BLaER1 treated with 17β-estradiol and CSF1 and Interleukin-3, amounts not matched to agents 10 nM and 100 nM (cell line): ENCODE data around the gene TPSD1.
"Not testable (repeated sequence)": the region's sequence is repeated elsewhere in the genome, so short reads cannot be mapped to it uniquely, and the experiment has no call there.

ENCODE experiments used
- H3K27ac ChIP-seq, 11 experiments: shearing (Covaris generic); formaldehyde crosslinking; 2 replicates each; pipeline ENCODE4 v1.8.1; 2022
- H3K27me3 ChIP-seq, 11 experiments: shearing (Covaris generic); formaldehyde crosslinking; 2 replicates each; pipeline ENCODE4 v1.8.1; 2022
- H3K36me3 ChIP-seq, 11 experiments: shearing (Covaris generic); formaldehyde crosslinking; 2 replicates each; pipeline ENCODE4 v1.8.1; 2022
- H3K4me1 ChIP-seq, 10 experiments: shearing (Covaris generic); formaldehyde crosslinking; 2 replicates each; pipeline ENCODE4 v1.8.1; 2022
- H3K4me2 ChIP-seq, 11 experiments: shearing (Covaris generic); formaldehyde crosslinking; 2 replicates each; pipeline ENCODE4 v1.8.1; 2022
- H3K4me3 ChIP-seq, 10 experiments: shearing (Covaris generic); formaldehyde crosslinking; 2 replicates each; pipeline ENCODE4 v1.8.1; 2022
- H3K9ac ChIP-seq, 11 experiments: shearing (Covaris generic); formaldehyde crosslinking; 2 replicates each; pipeline ENCODE4 v1.8.1; 2022
- H3K9me3 ChIP-seq, 11 experiments: shearing (Covaris generic); formaldehyde crosslinking; replicated peaks in 1 of 11; 2 replicates each; pipeline ENCODE4 v1.8.1; 2022
- H4K20me1 ChIP-seq, 11 experiments: shearing (Covaris generic); formaldehyde crosslinking; 2 replicates each; pipeline ENCODE4 v1.8.1; 2022
- Cebpa-rat ChIP-seq, 11 experiments: shearing (Covaris generic); IDR thresholded peaks; 2 replicates each; pipeline ENCODE4 v1.8.1; 2022

Gene TPSD1

DNA sequence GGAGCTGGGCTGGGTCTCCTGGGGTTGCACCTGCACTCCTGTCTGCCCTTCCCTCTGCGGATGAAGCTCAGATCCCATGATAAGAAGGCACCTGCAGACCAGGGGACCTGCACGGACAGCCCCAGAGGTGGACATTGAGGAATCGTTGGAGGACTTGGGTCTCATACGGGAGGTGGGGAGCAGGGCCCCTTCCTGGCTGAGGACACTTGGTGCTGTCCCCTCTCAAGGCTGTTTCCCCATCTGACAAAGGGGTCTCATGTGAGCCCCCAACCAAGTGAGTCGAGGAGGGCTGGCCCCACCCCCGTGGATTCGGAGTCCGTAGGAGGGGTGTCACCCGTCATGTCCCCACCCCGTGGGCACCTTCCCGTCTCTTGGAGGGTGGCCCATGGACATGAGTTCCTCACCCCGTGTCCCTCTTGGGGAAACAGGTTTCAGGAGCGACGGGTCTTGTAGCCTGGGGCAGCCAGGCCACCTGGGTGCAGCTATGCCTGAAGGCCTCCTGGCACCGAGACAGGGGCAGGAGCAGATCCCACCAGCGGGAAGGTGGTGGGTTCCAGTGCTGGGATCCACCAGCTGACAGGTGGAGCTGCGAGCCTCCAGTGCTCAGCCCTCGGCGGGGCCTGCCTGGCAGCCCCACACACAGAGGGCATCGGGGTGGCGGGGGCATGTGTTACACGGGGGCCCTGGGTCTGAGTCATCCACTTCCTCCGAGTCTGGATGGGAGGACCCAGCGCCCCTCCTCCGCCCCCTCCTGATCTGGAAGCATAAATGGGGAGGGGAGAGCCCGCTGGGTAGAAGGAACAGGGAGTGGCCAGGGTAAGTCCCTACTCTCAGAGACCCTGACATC lies at the start of gene TPSD1:
Gene TPSD1, plus strand, starts transcription at position 794 of the 847 bp plus-strand sequence. CDS start 212 bp downstream, outside the sequence.
- not testable (repeated sequence) for H3K9ac ChIP-seq, H3K9me3 ChIP-seq, H3K4me3 ChIP-seq, H3K36me3 ChIP-seq, H3K27ac ChIP-seq
- peaks cover 0 to 30% (median 16%) of the 10 kb centered on the region in 11 experiments; a peak in 14 of 22 replicates for H4K20me1 ChIP-seq
- H3K4me2 ChIP-seq, result peak within 1 kb of the TSS in 6 of 11 experiments; percentile 11 to 57 (median 35); a peak in 9 of 22 replicates
- peaks cover 34 to 50% (median 38%) of the 10 kb centered on the region in 11 experiments for H3K27me3 ChIP-seq
- H3K4me1 ChIP-seq, result peaks cover 0 to 22% (median 13%) of the 10 kb centered on the region in 10 experiments; a peak in 13 of 20 replicates

GRCh38 chr16:1206326-1206725 lies 49.5 kb upstream of the TPSD1 start:
- H3K36me3 ChIP-seq, result peaks cover 0 to 33% (median 7%) of the 10 kb centered on the region in 11 experiments; a peak in 12 of 22 replicates
- H3K27me3 ChIP-seq, result no peaks in the 10 kb centered on the region
- H3K4me2 ChIP-seq, result no peak overlapping the region
- H3K9ac ChIP-seq, result no peak overlapping the region
- peaks cover 0 to 33% (median 4%) of the 10 kb centered on the region in 11 experiments; a peak in 8 of 22 replicates for H4K20me1 ChIP-seq
- no peak overlapping the region for H3K4me3 ChIP-seq
- no peaks in the 10 kb centered on the region for H3K9me3 ChIP-seq
- no peak for TF ChIP-seq Cebpa-rat (IDR thresholded peaks at IDR 0.05)
- peaks cover 15 to 29% (median 25%) of the 10 kb centered on the region in 10 experiments for H3K4me1 ChIP-seq
- H3K27ac ChIP-seq, result no peak overlapping the region

GRCh38 chr16:1206786-1207185 lies 49.1 kb upstream of the TPSD1 start:
- Histone ChIP-seq H3K27ac (no peak overlapping the region), H3K9me3 (no peaks in the 10 kb centered on the region), H4K20me1 (peaks cover 0 to 32% (median 4%) of the 10 kb centered on the region in 11 experiments; a peak in 8 of 22 replicates), H3K4me2 (no peak overlapping the region), H3K27me3 (no peaks in the 10 kb centered on the region), H3K36me3 (peaks cover 0 to 34% (median 8%) of the 10 kb centered on the region in 11 experiments; a peak in 12 of 22 replicates), H3K4me3 (no peak overlapping the region), H3K9ac (no peak overlapping the region), H3K4me1 (peaks cover 15 to 29% (median 25%) of the 10 kb centered on the region in 10 experiments)
- TF ChIP-seq Cebpa-rat (IDR thresholded peaks at IDR 0.05), result no peak

GRCh38 chr16:1208239-1208830 lies 47.5 kb upstream of the TPSD1 start:
- peak overlapping the region in 10 of 11 experiments; percentile 16 to 76 (median 68); a peak in 19 of 22 replicates for H3K27ac ChIP-seq
- H3K4me3 ChIP-seq, result no peak overlapping the region
- H3K9me3 ChIP-seq, result no peaks in the 10 kb centered on the region
- peaks cover 15 to 29% (median 25%) of the 10 kb centered on the region in 10 experiments for H3K4me1 ChIP-seq
- H4K20me1 ChIP-seq, result peaks cover 0 to 17% (median 0%) of the 10 kb centered on the region in 11 experiments; a peak in 6 of 22 replicates
- peak overlapping the region in 9 of 11 experiments; percentile 49 to 71 (median 64); a peak in 16 of 22 replicates for H3K9ac ChIP-seq
- TF ChIP-seq Cebpa-rat (IDR thresholded peaks at IDR 0.05), result no peak
- peaks cover 0 to 43% (median 8%) of the 10 kb centered on the region in 11 experiments; a peak in 11 of 22 replicates for H3K36me3 ChIP-seq
- no peaks in the 10 kb centered on the region for H3K27me3 ChIP-seq
- peak overlapping the region; percentile 58 to 71 (median 66) for H3K4me2 ChIP-seq

DNA sequence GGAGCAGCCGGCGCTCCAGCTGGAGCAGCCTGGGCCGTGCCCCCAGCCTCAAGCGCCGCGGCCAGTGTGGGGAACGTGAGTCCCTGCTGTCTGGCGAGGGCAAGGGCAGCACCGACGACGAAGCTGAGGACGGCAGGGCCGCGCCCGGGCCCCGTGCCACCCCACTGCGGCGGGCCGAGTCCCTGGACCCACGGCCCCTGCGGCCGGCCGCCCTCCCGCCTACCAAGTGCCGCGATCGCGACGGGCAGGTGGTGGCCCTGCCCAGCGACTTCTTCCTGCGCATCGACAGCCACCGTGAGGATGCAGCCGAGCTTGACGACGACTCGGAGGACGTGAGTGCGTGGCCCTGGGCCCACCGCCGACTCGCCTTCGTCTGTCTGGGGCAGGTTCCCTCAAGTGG lies 46.8 kb upstream of the TPSD1 start:
- TF ChIP-seq Cebpa-rat (IDR thresholded peaks at IDR 0.05), result no peak
- peak overlapping the region in 10 of 11 experiments; percentile 58 to 71 (median 66); a peak in 18 of 22 replicates for H3K4me2 ChIP-seq
- H3K27ac ChIP-seq, result peak overlapping the region in 6 of 11 experiments; percentile 67 to 76 (median 74); a peak in 11 of 22 replicates
- H3K36me3 ChIP-seq, result peaks cover 0 to 50% (median 8%) of the 10 kb centered on the region in 11 experiments; a peak in 11 of 22 replicates
- H3K4me1 ChIP-seq, result peaks cover 15 to 29% (median 25%) of the 10 kb centered on the region in 10 experiments
- H3K4me3 ChIP-seq, result no peak overlapping the region
- H3K27me3 ChIP-seq, result no peaks in the 10 kb centered on the region
- H3K9ac ChIP-seq, result peak overlapping the region in 4 of 11 experiments; percentile 59 to 71 (median 67); a peak in 7 of 22 replicates
- H3K9me3 ChIP-seq, result no peaks in the 10 kb centered on the region
- H4K20me1 ChIP-seq, result peaks cover 0 to 13% (median 0%) of the 10 kb centered on the region in 11 experiments; a peak in 5 of 22 replicates

DNA sequence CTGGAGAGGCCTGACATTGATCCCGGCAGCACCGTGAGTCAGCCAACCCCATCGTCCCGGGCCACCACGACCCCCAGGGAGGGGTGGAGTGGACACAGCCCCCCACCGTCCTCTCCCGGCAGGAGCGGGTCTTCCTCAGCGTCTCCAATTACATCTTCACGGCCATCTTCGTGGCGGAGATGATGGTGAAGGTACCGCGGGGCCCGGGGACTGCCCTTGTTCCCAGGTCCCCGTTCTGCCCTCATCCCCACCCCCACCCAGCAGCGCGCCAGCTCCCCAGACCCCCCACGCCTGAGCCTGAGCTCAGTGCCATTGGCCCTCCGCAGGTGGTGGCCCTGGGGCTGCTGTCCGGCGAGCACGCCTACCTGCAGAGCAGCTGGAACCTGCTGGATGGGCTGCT lies 45.4 kb upstream of the TPSD1 start:
- no peak overlapping the region for H3K4me3 ChIP-seq
- no peak overlapping the region for H3K9ac ChIP-seq
- no peak for TF ChIP-seq Cebpa-rat (IDR thresholded peaks at IDR 0.05)
- peaks cover 0 to 12% (median 0%) of the 10 kb centered on the region in 11 experiments; a peak in 4 of 22 replicates for H4K20me1 ChIP-seq
- H3K27ac ChIP-seq, result no peak overlapping the region
- peaks cover 15 to 24% (median 21%) of the 10 kb centered on the region in 10 experiments for H3K4me1 ChIP-seq
- no peak overlapping the region for H3K4me2 ChIP-seq
- no peaks in the 10 kb centered on the region for H3K27me3 ChIP-seq
- H3K9me3 ChIP-seq, result no peaks in the 10 kb centered on the region
- H3K36me3 ChIP-seq, result peaks cover 0 to 58% (median 8%) of the 10 kb centered on the region in 11 experiments; a peak in 11 of 22 replicates

DNA sequence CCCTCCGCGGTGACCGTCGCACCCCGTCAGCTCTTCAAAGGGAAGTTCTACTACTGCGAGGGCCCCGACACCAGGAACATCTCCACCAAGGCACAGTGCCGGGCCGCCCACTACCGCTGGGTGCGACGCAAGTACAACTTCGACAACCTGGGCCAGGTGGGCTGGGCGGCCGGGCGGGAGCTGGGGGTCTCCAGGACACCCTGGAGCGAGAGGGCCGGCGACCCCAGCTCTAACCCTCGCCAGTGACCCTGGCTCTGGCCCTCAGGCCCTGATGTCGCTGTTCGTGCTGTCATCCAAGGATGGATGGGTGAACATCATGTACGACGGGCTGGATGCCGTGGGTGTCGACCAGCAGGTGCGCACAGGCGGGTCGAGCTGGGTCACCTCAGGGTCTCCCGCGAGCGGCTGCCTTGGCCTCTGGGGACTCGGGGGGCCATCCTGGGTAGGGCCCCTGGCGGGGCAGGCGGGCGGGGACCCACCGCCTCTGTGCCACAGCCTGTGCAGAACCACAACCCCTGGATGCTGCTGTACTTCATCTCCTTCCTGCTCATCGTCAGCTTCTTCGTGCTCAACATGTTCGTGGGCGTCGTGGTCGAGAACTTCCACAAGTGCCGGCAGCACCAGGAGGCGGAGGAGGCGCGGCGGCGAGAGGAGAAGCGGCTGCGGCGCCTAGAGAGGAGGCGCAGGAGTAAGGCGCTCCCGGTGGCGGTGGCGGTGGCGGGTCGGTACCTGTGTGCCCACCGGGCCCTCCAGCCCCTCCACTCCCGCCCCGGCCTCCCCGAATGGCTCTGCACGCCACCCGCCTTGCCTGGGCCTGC lies 44.2 kb upstream of the TPSD1 start:
- Histone ChIP-seq H3K27ac (no peak overlapping the region), H3K27me3 (no peaks in the 10 kb centered on the region), H3K4me2 (no peak overlapping the region), H4K20me1 (peaks cover 0 to 18% (median 0%) of the 10 kb centered on the region in 11 experiments; a peak in 4 of 22 replicates), H3K9ac (no peak overlapping the region), H3K4me3 (no peak overlapping the region), H3K9me3 (no peaks in the 10 kb centered on the region), H3K36me3 (peaks cover 0 to 61% (median 11%) of the 10 kb centered on the region in 11 experiments; a peak in 11 of 22 replicates), H3K4me1 (peaks cover 15 to 31% (median 25%) of the 10 kb centered on the region in 10 experiments)
- TF ChIP-seq Cebpa-rat (IDR thresholded peaks at IDR 0.05), result no peak

DNA sequence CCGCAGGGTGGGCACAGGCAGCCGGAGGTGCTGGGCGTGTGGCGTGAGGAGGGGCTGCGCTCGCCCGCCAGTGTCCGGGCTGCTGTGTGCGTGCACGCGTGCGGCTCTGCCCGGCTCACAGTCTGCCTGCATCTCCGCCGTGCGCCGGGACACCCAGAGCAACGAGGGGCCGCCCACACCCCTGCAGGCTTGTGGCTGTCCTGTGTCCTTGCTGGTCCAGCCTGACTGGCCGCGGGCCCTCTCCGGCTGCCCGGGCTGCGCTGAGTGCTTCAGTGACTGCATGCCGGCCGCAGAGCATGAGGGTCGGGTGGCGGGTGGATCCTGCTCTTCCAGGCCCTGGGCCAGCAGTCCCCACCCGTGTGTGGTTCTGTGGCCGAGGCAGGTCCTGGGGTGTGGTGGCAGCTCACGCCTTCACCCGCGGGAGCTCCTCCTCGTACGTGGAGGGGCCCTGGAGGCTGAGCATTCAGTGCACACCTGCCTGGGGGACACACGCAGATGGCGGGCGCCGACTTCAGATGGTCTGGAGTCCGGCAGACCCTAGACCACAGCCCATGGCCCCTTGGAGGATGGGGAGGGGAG lies 43.2 kb upstream of the TPSD1 start:
- Histone ChIP-seq H3K27me3 (no peaks in the 10 kb centered on the region), H3K9me3 (no peaks in the 10 kb centered on the region), H3K4me3 (no peak overlapping the region), H3K27ac (no peak overlapping the region), H3K4me1 (peaks cover 14 to 28% (median 21%) of the 10 kb centered on the region in 10 experiments), H3K4me2 (no peak overlapping the region), H3K9ac (no peak overlapping the region), H4K20me1 (peaks cover 0 to 28% (median 0%) of the 10 kb centered on the region in 11 experiments; a peak in 5 of 22 replicates), H3K36me3 (peaks cover 0 to 65% (median 21%) of the 10 kb centered on the region in 11 experiments; a peak in 14 of 22 replicates)
- no peak for TF ChIP-seq Cebpa-rat (IDR thresholded peaks at IDR 0.05)
